Stimulated activated naive CD4-positive, alpha-beta T cell (primary cell): ENCODE measurements around the gene ANKRD17.
A peak's percentile ranks its signal among the peaks of the same experiment; 100 is the strongest.

Source experiments
- DNase-seq, 6 experiments: peaks; one replicate each; lab custom pipeline; 2025; lab: John Stamatoyannopoulos, UW

Gene ANKRD17

DNA sequence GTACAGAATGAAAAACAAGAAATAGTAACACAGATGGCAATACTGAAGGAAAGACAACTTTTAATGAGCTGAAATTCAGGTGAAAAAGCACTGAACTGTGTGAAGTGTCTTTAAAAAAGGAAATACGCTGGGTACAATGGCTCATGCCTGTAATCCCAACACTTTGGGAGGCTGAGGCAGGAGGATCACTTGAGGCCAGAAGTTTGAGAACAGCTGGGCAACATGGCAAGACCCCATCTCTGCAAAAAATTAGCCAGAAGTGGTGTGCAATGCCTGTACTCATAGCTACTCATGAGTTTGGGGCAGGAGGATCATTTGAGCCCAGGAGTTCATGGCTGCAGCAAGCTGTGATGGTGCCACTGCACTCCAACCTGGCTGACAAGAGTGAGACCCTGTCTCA, 129.3 kb downstream of the ANKRD17 start:
- DNase-seq, result no peak

GRCh38 chr4:73127839-73128453, 130.7 kb downstream of the ANKRD17 start:
- peak in 4 of 6 experiments; percentile 1 to 15 (median 8) for DNase-seq

DNA sequence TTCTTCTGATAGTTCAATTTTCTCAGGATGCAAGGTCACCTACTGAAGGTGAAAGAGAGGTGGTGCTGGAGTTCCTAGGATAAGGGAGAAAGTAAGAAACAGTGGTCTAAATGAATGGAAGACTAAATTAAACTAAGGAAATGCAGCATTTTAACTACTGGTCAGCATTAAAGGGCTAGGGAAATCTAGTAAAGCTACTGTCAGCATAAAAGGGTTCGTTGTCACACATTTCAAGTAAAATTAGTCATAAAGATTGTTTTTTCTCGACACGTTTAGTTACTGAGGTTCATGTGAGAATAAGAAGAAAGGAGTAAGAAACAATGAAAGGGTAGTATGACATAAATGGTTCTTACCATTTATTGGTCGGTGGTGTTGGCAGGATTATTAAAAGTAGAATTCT, 149.1 kb downstream of the ANKRD17 start:
- DNase-seq, result no peak

DNA sequence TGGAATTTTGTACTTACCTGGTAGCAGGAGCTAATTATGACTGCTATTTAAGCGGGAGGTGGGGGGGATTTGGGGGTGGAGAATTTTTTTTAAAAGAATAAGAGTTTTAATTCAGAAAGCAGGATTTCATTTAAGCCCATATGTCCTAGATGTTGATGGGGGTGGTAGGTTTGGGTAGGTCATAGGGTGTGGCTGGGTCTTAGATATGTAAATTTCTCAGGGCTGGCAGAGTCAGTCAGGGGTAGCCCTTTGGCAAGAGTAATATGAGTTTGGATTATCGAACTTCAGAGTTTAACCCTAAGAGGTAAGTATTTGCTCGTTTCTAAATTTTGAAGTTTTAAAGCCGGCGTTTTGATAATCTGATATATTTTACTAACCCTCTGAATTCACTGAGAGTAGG, 153.9 kb downstream of the ANKRD17 start:
- no peak for DNase-seq

GRCh38 chr4:73103799-73104503, 154.6 kb downstream of the ANKRD17 start:
- DNase-seq, result no peak

- no peak for DNase-seq
Observed at GRCh38 chr4:73099143-73099542, 159.5 kb downstream of the ANKRD17 start.

DNA sequence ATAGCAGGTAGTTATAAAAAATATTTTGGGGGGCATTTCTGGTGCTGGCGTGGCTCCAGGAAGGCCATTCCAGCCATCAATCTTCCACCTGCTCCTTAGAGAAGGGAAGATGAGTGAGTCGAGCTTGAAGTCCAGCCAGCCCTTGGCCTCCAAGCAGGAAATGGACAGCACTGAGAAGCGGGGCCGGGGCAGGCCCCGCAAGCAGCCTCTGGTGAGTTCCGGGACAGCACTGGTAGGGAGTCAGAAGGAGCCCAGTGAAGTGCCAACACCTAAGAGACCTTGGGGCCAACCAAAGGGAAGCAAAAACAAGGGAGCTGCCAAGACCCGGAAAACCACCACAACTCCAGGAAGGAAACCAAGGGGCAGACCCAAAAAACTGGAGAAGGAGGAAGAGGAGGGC, 159.9 kb downstream of the ANKRD17 start:
- DNase-seq, result no peak

DNA sequence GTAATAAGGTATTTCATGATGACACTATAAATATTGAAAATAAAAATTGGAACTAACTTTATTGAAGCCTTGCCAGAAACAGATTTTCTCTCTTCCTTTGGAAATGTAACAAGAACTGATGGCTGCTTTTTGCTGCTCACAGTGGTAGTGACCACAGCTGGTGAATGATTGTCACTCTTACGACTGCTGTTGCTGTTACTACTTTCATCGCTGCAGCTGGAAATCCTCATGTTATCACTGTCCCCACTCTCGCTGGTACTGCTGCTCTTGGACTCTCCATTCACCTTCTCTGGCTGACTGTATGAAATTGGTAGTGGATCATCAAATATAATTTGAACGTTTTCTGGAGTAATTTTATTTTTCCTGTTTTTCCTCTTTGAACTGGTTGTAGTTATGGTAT, 160.6 kb downstream of the ANKRD17 start:
- no peak for DNase-seq

DNA sequence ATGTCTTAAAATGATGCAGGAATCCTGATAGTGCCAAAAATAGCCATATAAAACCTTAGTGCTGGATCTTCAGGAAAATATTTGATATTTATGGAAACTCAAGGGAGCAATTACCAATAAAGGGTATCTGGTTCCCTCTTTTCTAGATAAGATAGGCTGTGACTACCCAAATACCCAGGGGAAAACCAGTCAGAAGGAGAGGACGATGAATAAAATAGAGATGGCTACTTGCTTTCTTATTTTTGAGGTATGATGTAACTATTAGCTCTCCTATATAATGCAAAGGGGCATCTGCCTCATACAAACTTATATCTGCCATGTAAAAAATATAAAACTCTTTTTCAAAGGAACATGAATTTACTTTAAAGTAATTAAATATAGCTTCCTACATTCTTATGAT, 165.7 kb downstream of the ANKRD17 start:
- DNase-seq, result no peak

- no peak for DNase-seq
Observed at GRCh38 chr4:73090738-73091137, 167.9 kb downstream of the ANKRD17 start.

GRCh38 chr4:73087871-73088270, 170.7 kb downstream of the ANKRD17 start:
- no peak for DNase-seq

DNA sequence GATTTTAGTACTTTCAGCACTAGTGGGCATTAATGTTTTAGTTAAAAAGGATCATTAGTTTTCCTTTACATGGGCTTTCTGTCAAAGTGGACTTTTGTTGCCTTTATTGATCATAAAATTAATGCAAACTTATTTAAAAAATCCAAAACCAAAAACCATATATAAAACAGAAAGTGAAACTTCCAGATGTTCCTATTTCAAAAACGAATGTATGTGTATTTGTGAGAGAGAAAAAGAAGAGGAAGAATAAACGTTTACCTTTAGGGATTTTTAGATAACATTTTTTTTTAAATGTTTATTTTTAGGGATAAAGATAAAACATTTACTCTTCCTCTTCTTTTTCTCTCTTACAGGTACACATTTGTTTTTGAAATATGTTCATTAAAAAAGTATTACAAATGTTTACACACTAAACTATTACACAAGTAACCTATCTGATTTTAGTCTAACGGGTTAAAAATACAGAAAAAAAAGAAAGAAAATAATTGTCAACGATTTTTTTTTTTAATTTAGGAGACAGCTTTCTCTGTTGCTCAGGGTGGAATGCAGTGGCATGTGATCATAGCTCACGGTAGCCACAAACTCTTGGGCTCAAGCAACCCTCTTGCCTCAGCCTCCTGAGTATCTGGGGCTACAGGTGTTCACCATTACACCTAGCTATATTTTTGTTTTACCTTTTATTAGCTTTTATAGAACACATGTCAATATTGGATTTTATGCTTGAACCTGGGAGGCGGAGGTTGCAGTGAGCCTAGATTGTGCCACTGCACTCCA, 172.3 kb downstream of the ANKRD17 start:
- peak in 1 of 6 experiments; percentile 16 for DNase-seq

GRCh38 chr4:73080789-73081188, 177.8 kb downstream of the ANKRD17 start:
- DNase-seq, result no peak

GRCh38 chr4:73075832-73076231, 182.8 kb downstream of the ANKRD17 start:
- no peak for DNase-seq

DNA sequence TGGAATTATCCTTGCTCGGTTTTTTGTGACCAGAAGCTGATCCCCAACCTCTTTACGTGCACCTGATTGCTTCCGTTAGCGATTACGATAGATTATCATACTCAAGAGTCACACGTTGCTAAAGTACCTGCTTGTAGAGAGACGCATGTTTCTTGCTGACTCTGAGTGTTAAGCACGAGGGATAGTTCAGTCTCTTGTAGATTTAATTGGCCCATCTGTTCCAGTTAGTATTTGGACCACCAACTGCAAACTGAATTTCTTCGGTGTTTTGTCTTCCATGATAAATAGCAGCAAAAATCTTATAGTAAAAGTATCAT, 188.6 kb downstream of the ANKRD17 start:
- no peak for DNase-seq

DNA sequence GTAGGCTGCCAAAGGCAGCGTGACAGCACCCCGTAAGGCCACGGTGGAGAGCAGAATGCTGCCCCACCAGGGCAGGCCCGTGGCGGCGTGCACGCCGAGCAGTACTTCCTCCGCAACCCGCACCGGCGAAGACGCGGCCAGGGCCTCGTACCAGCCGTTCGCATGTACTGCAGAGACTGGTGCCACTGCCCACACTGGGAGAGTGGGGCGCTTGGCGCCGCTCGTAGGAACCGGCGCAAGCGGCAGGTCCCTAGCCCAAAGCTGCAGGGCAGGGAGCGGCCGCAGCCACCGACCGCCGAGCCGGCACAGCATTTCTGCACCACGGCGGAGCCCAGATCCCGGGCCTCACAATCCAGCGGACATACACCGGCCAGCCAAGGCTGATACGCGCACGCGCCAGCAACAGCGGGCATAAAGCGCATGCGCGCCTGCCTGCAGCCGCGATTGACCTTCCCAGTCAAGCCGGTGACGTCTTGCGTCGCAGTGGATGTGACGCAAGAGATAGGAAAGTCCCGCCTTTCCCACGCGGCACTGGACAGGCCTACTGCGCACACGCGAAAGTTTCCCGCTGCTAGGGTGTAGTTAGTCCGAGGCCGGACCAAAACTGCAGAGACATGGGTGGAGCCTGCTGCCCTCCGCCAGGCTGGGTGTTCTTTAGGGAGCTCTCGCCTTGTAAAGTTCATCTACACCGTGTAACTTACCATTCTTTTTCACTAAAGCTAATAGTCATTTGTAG, 189.1 kb downstream of the ANKRD17 start, which contains the start of gene COX18:
Gene COX18, minus strand, starts transcription at position 379 of the 736 bp plus-strand sequence. Its CDS starts 67 bp downstream, at position 312.
- DNase-seq, result peak; percentile 86 to 96 (median 90)

DNA sequence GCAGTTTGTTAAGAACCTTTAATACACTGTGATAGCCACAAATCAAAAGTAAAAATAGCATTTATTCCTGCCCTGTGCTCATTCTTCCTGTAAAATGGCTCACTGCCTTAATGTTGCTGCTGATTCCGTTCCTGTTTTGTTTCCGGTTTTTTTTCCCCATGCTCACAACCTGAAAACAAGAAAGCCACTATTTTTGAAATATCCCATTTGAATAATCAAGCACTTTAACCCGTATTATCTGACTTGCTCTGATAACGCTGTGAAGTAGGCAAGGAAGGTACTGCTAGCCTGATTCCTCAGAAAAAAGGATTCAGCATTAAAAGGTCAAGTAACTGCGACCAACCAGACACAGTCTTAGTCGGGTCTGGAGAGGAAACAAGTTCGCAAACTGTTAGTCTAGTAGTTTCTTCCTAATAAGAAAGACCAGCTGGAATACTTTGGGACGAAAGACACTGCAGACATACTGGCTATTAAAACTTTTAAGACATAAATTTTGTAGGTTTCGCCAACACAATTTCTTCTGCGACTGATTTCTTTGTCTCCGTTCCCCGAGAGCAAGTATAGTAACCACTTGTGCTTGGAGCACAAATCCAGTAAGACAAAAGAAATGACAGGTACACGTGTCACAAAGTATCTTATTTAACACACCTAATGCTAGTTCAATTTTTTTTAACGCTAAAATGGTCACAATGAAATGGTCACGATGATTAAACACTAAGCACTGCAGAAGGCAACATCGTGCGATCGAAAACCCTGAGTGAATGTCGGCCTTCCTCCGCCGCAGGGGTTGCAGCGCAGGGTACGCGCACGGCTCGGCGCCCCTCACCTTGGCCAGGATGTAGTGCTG, 189.9 kb downstream of the ANKRD17 start:
- peak in 3 of 6 experiments; percentile 21 to 70 (median 48) for DNase-seq

DNA sequence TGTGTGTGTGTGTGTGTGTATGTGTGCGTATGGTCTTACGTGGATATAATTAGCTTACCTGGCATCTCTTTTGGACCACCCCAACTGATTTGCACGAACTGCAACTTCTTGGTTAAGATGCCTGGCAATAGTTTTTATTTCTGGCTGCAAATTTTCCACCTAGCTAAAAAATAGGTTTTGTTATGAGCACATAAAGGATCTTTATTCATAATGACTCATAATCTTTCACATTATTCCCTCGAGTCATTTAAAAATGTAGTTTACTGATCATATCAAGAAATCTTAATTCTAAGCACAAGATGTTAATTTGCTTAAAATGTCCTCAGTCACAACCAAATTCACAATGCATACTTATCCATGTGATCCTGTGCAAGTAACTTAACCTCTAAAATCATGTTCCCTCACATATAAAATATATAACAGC, 190.6 kb downstream of the ANKRD17 start:
- no peak for DNase-seq

DNA sequence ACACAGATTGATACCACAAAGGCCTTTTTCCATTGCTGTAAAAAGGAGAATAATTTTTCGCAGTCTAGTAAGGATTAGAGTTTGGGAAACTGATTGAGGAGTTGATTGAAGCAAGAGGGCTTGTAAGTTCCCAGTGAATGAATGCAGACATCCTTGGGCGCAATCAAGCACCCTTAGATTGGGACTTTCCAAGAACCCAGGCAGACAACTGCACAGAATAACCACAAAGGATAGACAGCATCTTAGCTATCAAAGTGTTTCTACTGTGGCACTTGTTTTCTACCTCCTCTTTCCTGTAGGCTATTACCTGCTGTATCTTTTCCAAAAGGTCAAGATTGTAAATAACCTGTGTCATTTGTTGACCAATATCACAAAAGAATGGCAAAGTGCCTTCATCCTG, 191.7 kb downstream of the ANKRD17 start:
- peak in 4 of 6 experiments; percentile 8 to 31 (median 20) for DNase-seq

- no peak for DNase-seq
Observed at GRCh38 chr4:73066445-73066844, 192.2 kb downstream of the ANKRD17 start.

GRCh38 chr4:73064536-73064935, 194.1 kb downstream of the ANKRD17 start:
- no peak for DNase-seq
